Embryonic facial prominence (tissue), 1 donor: ENCODE measurements around the gene KRIT1.

Experiments used
- DNase-seq: peaks from one replicate; pipeline ENCODE4 v3.0.0-alpha.2; 2016; ENCODE audit errors: extremely low spot score

KRIT1 gene

DNA sequence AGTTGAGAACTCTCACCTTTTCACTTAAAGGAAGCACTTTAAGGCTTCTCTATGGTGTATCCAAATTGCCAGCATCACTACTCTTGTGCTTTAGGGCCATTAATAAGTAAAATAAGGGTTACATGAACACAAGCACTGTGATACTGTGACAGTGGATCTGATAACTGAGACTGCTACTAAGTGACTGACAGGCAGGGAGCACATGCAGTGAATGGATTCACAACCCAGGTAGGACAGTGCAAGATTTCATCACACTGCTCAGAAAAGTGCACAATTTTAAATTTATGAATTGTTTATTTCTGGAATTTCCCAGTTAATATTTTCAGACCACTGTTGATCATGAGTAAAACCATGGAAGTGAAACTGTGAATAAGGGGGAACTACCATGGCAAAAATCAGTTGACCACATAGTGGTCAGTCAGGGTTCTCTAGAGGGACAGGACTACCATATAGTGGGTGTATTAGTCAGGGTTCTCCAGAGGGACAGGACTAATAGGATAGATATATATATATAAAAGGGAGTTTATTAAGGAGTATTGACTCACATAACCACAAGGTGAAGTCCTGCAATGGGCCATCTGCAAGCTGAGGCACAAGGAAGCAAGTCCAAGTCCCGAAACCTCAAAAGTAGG is 90.5 kb downstream of the KRIT1 start:
- DNase-seq: no peak

DNA sequence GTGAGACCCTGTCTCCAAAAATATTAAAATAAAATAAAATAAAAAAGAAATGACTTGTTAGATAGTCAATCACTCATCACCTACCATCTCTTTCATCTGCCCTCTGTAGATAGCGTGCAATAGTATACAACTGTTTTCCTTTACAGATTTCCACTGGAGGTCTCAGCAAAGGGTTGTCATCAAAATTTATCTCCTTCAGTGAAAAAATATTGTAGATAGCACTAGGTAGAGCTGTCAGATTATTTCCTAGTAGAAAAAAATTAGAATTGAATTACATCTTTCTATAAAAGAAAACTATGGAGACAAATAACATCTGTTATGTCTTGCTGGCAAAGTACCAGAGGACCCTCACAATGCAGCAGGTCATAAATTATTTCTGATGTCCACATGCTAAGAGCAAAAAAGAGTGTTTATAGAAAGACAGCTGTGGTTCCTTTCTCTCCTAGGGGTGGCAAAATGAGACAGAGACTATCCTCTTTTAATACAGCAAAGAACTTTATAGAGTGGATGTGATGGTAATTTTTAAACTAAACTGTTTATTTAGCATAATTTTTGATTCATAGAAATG is 95.2 kb downstream of the KRIT1 start:
- DNase-seq: no peak

DNA sequence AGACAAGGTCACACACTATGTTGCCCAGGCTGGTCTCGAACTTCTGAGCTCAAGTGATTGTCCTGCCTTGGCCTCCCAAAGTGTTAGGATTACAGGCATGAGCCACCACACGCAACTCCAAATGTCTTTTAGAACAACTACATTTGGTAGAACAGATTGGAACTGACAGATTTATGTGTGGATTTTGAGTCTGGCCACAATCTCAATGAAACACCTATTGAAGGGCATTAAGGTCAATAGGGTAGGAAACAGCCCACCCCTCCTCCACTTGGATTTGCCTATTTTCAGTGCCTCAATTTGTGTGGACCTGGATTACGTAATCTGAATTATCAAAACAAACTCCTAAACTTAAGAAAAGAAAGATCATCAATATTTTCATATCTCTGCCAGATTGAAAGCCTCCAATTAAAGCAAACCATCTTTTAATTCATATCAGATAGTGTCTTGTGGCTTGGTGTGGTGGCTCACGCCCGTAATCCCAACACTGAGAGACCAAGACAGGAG is 95.9 kb downstream of the KRIT1 start:
- no peak for DNase-seq
